ENCODE measurements around the gene GPR62. TPM values are rescaled to one million over a fixed set of nuclear protein-coding genes. Genes with fewer than 3 reads are reported as not detected.

Gene GPR62
- total RNA-seq, 3 donors from 2014 or later (not counting 1 experiment from before 2014, with no cell fraction given), result not detected

DNA sequence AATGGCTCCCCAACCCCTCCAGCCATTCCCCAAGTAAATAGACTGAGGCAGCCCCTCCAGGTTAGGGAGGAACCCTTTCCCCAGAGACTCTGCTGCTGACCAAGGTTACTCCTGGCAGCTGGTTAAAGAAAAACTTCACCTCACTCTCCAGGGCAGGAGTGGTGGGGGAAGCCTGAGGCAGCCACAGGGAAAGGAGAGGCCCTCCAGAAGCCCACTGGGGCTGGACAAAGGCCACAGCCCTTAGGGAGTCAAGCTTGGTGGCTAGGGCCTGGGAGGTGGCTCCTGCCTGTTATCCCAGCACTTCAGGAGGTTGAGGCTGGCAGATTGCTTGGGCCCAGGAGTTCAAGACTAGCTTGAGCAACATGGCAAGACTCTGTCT lies 29.1 kb downstream of the GPR62 start:
- intact Hi-C loops (cut with micrococcal nuclease), result no loop called here
- no peak overlapping the region for H3K27ac ChIP-seq (ENCODE audit: low read length)
- H3K36me3 ChIP-seq (ENCODE audit: control insufficient read depth, insufficient read depth, low read length), result peaks cover 2% of the 10 kb centered on the region
- H3K27ac Mint-ChIP-seq, result peak overlapping the region; percentile 88 to 98
- H3K27me3 Mint-ChIP-seq (ENCODE audit: low read depth in 2 of 2), result no peaks in the 10 kb centered on the region
- no peaks in the 10 kb centered on the region for H3K36me3 Mint-ChIP-seq
- no peaks in the 10 kb centered on the region for H3K9me3 ChIP-seq (ENCODE audit: control insufficient read depth, insufficient read depth, low read length)
- no peak for ATAC-seq
- H3K4me3 ChIP-seq (ENCODE audit: low read length), result no peak overlapping the region
- DNase-seq, result no peak
- H3K4me1 Mint-ChIP-seq, result peaks cover 14 to 38% of the 10 kb centered on the region in 2 donors
- TF ChIP-seq, protein P1, sequence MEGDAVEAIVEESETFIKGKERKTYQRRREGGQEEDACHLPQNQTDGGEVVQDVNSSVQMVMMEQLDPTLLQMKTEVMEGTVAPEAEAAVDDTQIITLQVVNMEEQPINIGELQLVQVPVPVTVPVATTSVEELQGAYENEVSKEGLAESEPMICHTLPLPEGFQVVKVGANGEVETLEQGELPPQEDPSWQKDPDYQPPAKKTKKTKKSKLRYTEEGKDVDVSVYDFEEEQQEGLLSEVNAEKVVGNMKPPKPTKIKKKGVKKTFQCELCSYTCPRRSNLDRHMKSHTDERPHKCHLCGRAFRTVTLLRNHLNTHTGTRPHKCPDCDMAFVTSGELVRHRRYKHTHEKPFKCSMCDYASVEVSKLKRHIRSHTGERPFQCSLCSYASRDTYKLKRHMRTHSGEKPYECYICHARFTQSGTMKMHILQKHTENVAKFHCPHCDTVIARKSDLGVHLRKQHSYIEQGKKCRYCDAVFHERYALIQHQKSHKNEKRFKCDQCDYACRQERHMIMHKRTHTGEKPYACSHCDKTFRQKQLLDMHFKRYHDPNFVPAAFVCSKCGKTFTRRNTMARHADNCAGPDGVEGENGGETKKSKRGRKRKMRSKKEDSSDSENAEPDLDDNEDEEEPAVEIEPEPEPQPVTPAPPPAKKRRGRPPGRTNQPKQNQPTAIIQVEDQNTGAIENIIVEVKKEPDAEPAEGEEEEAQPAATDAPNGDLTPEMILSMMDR (IDR thresholded peaks at IDR 0.05), result no peak
- H3K27me3 ChIP-seq (ENCODE audit: control insufficient read depth, insufficient read depth, low read length), result no peaks in the 10 kb centered on the region
- no peaks in the 10 kb centered on the region for H3K9me3 Mint-ChIP-seq
- H3K4me3 Mint-ChIP-seq, result no peak overlapping the region
- peaks cover 29% of the 10 kb centered on the region for H3K4me1 ChIP-seq (ENCODE audit: control insufficient read depth, insufficient read depth, low read length)

- Mint-ChIP-seq H3K27ac (peak overlapping the region; percentile 88 to 98), H3K36me3 (no peaks in the 10 kb centered on the region), H3K4me1 (peaks cover 14 to 38% of the 10 kb centered on the region in 2 donors), H3K27me3 (ENCODE audit: low read depth in 2 of 2) (no peaks in the 10 kb centered on the region), H3K9me3 (no peaks in the 10 kb centered on the region), H3K4me3 (no peak overlapping the region)
- ATAC-seq, result no peak
- Histone ChIP-seq H3K36me3 (ENCODE audit: control insufficient read depth, insufficient read depth, low read length) (peaks cover 2% of the 10 kb centered on the region), H3K4me3 (ENCODE audit: low read length) (no peak overlapping the region), H3K27me3 (ENCODE audit: control insufficient read depth, insufficient read depth, low read length) (no peaks in the 10 kb centered on the region), H3K27ac (ENCODE audit: low read length) (no peak overlapping the region), H3K4me1 (ENCODE audit: control insufficient read depth, insufficient read depth, low read length) (peaks cover 29% of the 10 kb centered on the region), H3K9me3 (ENCODE audit: control insufficient read depth, insufficient read depth, low read length) (no peaks in the 10 kb centered on the region)
- intact Hi-C loops (cut with micrococcal nuclease), result no loop called here
- 91% methylated on average over 4 of the region's 6 CpGs for WGBS (ENCODE audit: insufficient coverage)
- TF ChIP-seq, protein P1 (IDR thresholded peaks at IDR 0.05), result no peak
- DNase-seq, result no peak
Observed at GRCh38 chr3:51985063-51985462, 29.9 kb downstream of the GPR62 start.

- no peaks in the 10 kb centered on the region for H3K27me3 Mint-ChIP-seq (ENCODE audit: low read depth in 2 of 2)
- H3K4me1 Mint-ChIP-seq, result peaks cover 14 to 31% of the 10 kb centered on the region in 2 donors
- Histone ChIP-seq H3K9me3 (ENCODE audit: control insufficient read depth, insufficient read depth, low read length) (no peaks in the 10 kb centered on the region), H3K4me3 (ENCODE audit: low read length) (no peak overlapping the region), H3K4me1 (ENCODE audit: control insufficient read depth, insufficient read depth, low read length) (peaks cover 26% of the 10 kb centered on the region), H3K27ac (ENCODE audit: low read length) (no peak overlapping the region), H3K36me3 (ENCODE audit: control insufficient read depth, insufficient read depth, low read length) (no peaks in the 10 kb centered on the region), H3K27me3 (ENCODE audit: control insufficient read depth, insufficient read depth, low read length) (no peaks in the 10 kb centered on the region)
- no peak for ATAC-seq
- H3K4me3 Mint-ChIP-seq, result no peak overlapping the region
- no peaks in the 10 kb centered on the region for H3K36me3 Mint-ChIP-seq
- intact Hi-C loops (cut with micrococcal nuclease), result no loop called here
- H3K27ac Mint-ChIP-seq, result no peak overlapping the region
- TF ChIP-seq, protein P1 (IDR thresholded peaks at IDR 0.05), result no peak
- 95% methylated on average over 12 of the region's 12 CpGs for WGBS (ENCODE audit: insufficient coverage)
- no peaks in the 10 kb centered on the region for H3K9me3 Mint-ChIP-seq
- DNase-seq, result no peak
Observed at GRCh38 chr3:51986010-51986947, 31.1 kb downstream of the GPR62 start.
